ENCODE measurements around the gene CAPN10.

- TF ChIP-seq POLR2A (IDR thresholded peaks at IDR 0.05) (no peak), CTCF (IDR thresholded peaks at IDR 0.05) (no peak)
These were observed 58.8 kb downstream of the CAPN10 start for GRCh38 chr2:240645346-240645745.
